ENCODE data around the gene KRTAP1-4.
A peak's percentile ranks its signal among the peaks of the same experiment; 100 is the strongest.

Gene KRTAP1-4

DNA sequence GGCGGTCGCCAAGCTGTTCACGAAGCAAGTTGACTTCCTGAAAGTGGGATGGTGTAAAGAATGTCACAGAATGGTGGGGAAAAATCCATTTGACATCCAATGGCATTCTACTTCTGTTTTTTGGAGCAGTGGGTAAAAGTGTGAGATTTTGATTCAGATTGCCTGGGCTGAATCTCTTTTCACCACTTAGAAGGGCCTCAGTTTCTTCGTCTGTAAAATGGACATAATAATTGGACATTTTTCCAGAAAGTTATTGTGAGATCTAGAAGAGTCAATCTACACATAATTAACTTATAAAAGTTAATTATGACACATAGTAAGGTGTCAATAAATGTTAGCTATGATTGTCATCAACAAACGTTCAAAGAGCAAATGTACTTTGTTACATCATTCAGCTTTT lies 48.9 kb downstream of the KRTAP1-4 start:
- Mint-ChIP-seq H3K27ac (peak overlapping the region; percentile 41), H3K4me3 (no peak overlapping the region), H3K9me3 (no peaks in the 10 kb centered on the region), H3K4me1 (peaks cover 38% of the 10 kb centered on the region), H3K36me3 (ENCODE audit: low read depth) (no peaks in the 10 kb centered on the region), H3K27me3 (ENCODE audit: low read depth, poor library complexity) (peaks cover 7% of the 10 kb centered on the region)
- DNase-seq: no peak
- TF ChIP-seq, protein P1, sequence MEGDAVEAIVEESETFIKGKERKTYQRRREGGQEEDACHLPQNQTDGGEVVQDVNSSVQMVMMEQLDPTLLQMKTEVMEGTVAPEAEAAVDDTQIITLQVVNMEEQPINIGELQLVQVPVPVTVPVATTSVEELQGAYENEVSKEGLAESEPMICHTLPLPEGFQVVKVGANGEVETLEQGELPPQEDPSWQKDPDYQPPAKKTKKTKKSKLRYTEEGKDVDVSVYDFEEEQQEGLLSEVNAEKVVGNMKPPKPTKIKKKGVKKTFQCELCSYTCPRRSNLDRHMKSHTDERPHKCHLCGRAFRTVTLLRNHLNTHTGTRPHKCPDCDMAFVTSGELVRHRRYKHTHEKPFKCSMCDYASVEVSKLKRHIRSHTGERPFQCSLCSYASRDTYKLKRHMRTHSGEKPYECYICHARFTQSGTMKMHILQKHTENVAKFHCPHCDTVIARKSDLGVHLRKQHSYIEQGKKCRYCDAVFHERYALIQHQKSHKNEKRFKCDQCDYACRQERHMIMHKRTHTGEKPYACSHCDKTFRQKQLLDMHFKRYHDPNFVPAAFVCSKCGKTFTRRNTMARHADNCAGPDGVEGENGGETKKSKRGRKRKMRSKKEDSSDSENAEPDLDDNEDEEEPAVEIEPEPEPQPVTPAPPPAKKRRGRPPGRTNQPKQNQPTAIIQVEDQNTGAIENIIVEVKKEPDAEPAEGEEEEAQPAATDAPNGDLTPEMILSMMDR (IDR thresholded peaks at IDR 0.05): no peak

DNA sequence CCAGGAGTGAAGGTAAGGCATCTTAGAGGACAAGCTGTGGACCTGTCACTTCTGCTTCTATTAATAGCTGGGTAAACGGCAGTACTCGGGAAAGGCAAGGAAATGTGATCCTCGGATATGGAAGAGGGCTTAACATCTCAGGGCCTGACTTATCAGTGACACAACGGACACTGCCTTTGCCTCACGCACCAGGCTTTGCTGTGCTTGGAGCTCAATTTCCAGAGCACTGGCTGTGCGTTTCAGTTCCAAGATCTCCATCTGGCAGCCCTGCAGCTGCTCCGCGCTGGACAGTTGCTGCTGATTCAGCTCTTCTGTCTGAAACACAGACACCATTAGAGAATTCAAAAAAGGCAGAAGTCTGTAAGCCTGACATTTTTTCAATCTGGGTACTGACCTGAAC lies 49.4 kb downstream of the KRTAP1-4 start:
- DNase-seq: no peak
- Mint-ChIP-seq H3K27ac (peak overlapping the region; percentile 41), H3K36me3 (ENCODE audit: low read depth) (no peaks in the 10 kb centered on the region), H3K9me3 (no peaks in the 10 kb centered on the region), H3K4me3 (no peak overlapping the region), H3K27me3 (ENCODE audit: low read depth, poor library complexity) (peaks cover 7% of the 10 kb centered on the region), H3K4me1 (peaks cover 38% of the 10 kb centered on the region)
- TF ChIP-seq, protein P1 (IDR thresholded peaks at IDR 0.05): no peak

- peaks cover 38% of the 10 kb centered on the region for H3K4me1 Mint-ChIP-seq
- H3K4me3 Mint-ChIP-seq: no peak overlapping the region
- DNase-seq: no peak
- TF ChIP-seq, protein P1 (IDR thresholded peaks at IDR 0.05): no peak
- H3K36me3 Mint-ChIP-seq (ENCODE audit: low read depth): no peaks in the 10 kb centered on the region
- peak overlapping the region; percentile 41 for H3K27ac Mint-ChIP-seq
- H3K27me3 Mint-ChIP-seq (ENCODE audit: low read depth, poor library complexity): peaks cover 7% of the 10 kb centered on the region
- no peaks in the 10 kb centered on the region for H3K9me3 Mint-ChIP-seq
Measured at GRCh38 chr17:40980117-40980516, 49.9 kb downstream of the KRTAP1-4 start.
